Loucy (cell line): ENCODE data around the gene GPC1.

ENCODE experiments used
- EZH2phosphoT487 ChIP-seq: fragments of 200-600 bp; IDR thresholded peaks from 2 replicates; pipeline ENCODE4 v1.6.1; 2018; ENCODE audit warnings: antibody characterized with exemption, mild to moderate bottlenecking, moderate library complexity, borderline replicate concordance
- TF ChIP-seq, protein P1 (sequence below): fragments of 200-600 bp; sonication (generic); conservative IDR thresholded peaks from 2 replicates; pipeline ENCODE4 v1.5.1; 2014; ENCODE audit warnings: mild to moderate bottlenecking, antibody characterized with exemption, low read length

DNA sequence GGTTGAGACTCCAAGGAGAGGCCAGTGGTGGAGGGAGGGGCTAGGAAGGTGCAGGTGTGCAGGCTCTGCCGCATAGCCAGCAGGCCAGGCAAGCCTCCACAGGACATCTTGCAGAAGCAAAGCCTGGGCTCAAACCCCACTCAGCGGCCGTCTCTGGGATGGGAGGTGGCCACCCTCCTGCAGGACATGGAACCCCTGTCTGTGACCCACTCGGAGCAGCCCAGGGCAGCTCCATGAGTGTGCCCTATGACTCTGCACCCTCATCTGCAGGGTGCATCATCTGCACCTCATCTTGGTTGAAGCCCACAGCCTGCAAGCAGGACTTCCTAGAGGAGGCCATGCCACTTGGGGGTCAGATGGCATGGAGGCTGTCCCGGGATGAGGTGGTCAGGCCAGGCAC, 46.3 kb downstream of the GPC1 start:
- TF ChIP-seq, protein P1, sequence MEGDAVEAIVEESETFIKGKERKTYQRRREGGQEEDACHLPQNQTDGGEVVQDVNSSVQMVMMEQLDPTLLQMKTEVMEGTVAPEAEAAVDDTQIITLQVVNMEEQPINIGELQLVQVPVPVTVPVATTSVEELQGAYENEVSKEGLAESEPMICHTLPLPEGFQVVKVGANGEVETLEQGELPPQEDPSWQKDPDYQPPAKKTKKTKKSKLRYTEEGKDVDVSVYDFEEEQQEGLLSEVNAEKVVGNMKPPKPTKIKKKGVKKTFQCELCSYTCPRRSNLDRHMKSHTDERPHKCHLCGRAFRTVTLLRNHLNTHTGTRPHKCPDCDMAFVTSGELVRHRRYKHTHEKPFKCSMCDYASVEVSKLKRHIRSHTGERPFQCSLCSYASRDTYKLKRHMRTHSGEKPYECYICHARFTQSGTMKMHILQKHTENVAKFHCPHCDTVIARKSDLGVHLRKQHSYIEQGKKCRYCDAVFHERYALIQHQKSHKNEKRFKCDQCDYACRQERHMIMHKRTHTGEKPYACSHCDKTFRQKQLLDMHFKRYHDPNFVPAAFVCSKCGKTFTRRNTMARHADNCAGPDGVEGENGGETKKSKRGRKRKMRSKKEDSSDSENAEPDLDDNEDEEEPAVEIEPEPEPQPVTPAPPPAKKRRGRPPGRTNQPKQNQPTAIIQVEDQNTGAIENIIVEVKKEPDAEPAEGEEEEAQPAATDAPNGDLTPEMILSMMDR: no peak
- no peak for TF ChIP-seq EZH2phosphoT487
